Activated CD8-positive, alpha-beta memory T cell treated with anti-CD3 and anti-CD28 coated beads, Interleukin-2, amount 50 U/mL, for 24 hours (primary cell): ENCODE measurements around the gene PIK3IP1.

Experiments used
- DNase-seq: peaks from one replicate; pipeline ENCODE4 v3.0.0-alpha.2; 2020; ENCODE audit errors: extremely low read depth

PIK3IP1 gene

DNA sequence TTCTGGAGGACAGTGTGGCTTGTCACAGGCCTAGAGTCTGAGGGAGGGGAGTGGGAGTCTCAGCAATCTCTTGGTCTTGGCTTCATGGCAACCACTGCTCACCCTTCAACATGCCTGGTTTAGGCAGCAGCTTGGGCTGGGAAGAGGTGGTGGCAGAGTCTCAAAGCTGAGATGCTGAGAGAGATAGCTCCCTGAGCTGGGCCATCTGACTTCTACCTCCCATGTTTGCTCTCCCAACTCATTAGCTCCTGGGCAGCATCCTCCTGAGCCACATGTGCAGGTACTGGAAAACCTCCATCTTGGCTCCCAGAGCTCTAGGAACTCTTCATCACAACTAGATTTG lies 13.0 kb downstream of the PIK3IP1 start:
- DNase-seq, result no peak

DNA sequence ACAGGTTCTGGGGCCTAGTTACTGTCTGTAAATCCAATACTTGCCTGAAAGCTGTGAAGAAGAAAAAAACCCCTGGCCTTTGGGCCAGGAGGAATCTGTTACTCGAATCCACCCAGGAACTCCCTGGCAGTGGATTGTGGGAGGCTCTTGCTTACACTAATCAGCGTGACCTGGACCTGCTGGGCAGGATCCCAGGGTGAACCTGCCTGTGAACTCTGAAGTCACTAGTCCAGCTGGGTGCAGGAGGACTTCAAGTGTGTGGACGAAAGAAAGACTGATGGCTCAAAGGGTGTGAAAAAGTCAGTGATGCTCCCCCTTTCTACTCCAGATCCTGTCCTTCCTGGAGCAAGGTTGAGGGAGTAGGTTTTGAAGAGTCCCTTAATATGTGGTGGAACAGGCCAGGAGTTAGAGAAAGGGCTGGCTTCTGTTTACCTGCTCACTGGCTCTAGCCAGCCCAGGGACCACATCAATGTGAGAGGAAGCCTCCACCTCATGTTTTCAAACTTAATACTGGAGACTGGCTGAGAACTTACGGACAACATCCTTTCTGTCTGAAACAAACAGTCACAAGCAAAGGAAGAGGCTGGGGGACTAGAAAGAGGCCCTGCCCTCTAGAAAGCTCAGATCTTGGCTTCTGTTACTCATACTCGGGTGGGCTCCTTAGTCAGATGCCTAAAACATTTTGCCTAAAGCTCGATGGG lies 13.5 kb downstream of the PIK3IP1 start:
- DNase-seq, result no peak

DNA sequence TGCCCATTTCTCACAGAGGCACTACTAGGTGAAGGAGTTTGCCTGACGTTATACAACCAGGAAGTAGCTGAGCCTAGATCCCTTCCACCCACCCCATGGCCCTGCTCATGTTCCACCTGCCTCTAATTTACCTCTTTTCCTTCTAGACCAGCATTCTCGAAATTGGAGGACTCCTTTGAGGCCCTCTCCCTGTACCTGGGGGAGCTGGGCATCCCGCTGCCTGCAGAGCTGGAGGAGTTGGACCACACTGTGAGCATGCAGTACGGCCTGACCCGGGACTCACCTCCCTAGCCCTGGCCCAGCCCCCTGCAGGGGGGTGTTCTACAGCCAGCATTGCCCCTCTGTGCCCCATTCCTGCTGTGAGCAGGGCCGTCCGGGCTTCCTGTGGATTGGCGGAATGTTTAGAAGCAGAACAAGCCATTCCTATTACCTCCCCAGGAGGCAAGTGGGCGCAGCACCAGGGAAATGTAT lies 14.1 kb downstream of the PIK3IP1 start:
- DNase-seq, result no peak

DNA sequence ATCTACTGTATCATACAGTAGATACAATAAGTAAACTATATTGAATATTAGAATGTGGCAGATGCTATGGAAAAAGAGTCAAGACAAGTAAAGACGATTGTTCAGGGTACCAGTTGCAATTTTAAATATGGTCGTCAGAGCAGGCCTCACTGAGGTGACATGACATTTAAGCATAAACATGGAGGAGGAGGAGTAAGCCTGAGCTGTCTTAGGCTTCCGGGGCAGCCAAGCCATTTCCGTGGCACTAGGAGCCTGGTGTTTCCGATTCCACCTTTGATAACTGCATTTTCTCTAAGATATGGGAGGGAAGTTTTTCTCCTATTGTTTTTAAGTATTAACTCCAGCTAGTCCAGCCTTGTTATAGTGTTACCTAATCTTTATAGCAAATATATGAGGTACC lies 14.5 kb downstream of the PIK3IP1 start:
- no peak for DNase-seq

DNA sequence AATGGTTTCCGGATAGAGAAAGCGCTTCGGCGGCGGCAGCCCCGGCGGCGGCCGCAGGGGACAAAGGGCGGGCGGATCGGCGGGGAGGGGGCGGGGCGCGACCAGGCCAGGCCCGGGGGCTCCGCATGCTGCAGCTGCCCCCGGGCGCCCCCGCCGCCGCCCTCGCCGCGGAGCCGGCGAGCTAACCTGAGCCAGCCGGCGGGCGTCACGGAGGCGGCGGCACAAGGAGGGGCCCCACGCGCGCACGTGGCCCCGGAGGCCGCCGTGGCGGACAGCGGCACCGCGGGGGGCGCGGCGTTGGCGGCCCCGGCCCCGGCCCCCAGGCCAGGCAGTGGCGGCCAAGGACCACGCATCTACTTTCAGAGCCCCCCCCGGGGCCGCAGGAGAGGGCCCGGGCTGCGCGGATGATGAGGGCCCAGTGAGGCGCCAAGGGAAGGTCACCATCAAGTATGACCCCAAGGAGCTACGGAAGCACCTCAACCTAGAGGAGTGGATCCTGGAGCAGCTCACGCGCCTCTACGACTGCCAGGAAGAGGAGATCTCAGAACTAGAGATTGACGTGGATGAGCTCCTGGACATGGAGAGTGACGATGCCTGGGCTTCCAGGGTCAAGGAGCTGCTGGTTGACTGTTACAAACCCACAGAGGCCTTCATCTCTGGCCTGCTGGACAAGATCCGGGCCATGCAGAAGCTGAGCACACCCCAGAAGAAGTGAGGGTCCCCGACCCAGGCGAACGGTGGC lies 15.7 kb downstream of the PIK3IP1 start:
- no peak for DNase-seq

DNA sequence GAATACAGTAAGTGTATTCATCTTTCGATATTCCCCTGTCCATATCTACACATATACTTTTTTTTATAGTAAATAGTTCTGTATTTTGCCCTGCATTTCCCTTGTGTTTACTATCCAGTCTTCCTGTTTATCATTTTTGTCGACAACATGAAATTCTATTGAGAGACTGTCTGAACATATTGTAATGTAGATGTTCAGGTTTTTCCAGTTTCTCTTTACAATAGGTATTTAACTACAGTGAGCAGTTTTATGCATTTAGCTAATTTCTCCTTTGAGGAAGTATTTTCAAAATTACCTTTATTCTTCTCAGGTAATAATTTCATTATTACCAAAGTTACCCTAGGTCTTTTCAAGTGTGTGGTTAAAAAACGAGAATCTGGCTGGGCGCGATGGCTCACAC lies 16.7 kb downstream of the PIK3IP1 start:
- no peak for DNase-seq

DNA sequence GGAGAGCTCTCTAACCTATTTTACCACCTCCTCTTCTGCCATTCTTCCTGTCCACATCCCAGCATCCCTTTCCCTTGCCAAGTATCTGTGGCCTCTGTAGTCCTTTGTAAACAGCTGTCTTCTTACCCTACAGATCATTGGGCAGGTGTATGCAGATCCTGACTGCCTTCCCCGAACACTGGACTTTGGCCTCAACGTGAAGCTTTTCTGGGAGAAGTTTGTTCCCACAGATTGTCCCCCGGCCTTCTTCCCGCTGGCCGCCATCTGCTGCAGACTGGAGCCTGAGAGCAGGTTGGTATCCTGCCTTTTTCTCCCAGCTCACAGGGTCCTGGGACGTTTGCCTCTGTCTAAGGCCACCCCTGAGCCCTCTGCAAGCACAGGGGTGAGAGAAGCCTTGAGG lies 17.3 kb downstream of the PIK3IP1 start:
- DNase-seq, result no peak

DNA sequence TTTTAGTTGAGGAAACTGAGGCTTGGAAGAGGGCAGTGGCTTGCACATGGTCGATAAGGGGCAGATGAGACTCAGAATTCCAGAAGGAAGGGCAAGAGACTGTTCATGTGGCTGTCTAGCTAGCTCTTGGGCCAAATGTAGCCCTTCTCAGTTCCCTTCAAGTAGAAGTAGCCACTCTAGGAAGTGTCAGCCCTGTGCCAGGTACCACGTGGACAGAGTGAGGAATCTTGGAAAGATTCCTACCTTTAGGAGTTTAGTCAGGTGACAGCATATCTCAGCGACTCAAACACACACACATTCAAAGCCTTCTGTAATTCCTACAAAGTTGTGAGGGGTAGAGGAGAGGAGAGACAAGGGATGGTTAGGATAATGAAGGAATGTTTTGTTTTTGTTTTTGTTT lies 18.3 kb downstream of the PIK3IP1 start:
- DNase-seq, result no peak

DNA sequence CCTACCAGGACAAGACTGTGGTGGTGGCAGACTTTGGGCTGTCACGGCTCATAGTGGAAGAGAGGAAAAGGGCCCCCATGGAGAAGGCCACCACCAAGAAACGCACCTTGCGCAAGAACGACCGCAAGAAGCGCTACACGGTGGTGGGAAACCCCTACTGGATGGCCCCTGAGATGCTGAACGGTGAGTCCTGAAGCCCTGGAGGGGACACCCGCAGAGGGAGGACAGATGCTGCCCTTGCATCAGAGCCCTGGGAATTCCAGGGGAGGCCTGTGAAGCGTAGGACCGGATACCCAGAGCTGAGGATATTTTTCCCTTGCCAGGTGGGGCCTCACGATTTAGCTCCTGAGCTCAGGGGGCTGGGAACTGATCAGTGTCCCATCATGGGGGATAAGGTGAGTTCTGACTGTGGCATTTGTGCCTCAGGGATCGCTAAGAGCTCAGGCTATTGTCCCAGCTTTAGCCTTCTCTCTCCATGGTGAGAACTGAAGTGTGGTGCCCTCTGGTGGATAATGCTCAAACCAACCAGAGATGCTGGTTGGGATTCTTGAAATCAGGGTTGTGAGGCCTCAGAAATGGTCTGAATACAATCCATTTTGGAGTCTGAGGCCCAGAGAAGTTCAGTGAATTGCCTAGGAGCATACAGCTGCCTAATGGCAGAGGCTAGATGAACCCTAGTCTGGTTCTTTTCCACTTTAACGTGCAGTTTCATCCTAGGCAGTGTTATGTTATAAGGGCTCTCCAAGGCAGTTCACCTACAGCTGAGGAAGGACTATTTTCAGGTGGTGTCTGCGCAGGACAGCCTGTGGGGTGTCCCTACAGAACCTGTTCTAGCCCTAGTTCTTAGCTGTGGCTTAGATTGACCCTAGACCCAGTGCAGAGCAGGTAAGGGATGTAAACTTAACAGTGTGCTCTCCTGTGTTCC lies 19.5 kb downstream of the PIK3IP1 start:
- no peak for DNase-seq

DNA sequence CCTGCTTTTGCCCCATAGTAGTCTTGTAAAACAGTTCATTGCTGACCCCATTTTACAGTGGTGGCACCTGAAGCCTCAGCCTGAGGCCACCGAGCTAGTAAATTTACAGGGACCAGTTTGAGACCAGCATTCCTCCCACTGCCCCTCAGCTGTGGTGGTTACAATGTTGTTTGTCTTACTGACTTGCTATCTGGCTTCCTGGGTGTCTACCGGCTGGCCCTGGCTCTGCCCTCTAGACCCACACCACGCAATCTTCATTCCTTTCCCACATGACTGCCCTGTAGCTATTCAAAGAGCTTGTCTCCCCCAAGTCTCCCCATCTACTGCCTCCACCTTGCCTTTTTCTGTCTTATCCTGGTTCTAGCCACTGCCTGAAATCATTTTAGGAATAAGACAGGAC lies 20.8 kb downstream of the PIK3IP1 start:
- no peak for DNase-seq

DNA sequence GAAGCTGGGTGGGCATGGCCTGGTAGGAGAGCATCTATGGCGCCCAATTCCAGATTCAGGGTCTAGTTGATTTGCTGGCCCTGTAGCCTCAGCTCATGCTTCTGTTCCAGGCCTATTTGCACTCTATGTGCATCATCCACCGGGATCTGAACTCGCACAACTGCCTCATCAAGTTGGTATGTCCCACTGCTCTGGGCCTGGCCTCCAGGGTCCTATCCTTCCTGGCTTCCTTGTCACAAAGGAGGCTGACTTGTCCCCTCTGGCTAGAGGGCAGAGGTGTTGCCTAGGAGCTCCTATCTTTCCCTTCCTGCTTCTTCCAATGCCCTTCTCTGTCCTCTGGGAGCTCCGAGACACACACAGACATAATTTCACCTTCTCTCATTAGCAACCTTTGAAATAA lies 21.3 kb downstream of the PIK3IP1 start:
- no peak for DNase-seq

DNA sequence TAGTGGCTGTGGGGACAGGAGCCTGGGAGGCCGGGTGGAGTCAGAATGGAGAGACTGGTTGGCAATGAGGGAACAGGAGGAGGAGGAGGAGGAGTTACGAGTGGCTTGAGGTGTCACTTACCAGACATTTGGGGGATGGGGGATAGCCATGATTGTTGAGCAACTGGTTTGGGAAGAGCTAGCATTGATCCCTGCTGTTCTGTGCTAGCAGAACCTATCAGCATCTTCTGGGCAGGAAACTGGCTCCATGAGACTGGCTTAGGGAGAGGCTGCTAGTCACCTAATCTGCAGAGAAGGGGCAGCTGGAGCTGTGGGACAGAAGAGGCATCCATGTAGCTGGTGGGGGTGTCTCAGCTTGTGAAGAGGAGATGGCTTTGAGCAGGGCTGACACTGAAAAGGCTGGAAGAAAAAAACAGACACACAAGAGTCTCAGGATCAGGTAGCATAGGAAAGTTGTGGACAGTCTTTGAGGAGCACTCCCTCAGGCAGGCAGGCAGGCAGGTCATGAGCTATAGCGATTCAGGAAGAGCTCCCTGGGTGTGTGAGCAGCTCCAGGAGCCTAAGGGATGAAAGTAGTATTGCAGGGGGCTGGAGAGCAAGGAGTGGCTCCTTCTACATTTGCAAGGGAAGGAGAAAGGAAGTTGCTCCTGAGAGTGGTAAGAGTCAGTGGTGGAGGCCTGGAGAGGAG lies 22.3 kb downstream of the PIK3IP1 start:
- DNase-seq, result no peak

DNA sequence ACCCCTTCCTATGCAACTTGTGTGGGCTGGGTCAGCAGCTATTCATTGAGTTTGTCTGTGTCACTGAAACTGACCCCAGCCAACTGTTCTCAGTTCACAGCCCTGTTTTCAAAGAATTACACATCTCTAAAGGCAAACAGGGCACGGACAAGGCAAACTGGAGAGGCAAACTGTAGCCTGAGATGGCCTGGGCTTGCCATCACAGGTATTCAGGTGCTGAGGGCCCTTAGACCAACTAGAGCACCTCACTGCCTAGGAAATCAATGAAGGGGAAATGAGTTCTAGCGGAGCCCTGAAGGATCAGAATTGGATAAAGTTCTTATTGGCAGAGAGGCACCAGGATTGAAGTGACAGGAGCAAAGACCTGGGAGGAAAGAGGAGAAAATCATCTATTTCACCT lies 24.0 kb downstream of the PIK3IP1 start:
- DNase-seq, result no peak

DNA sequence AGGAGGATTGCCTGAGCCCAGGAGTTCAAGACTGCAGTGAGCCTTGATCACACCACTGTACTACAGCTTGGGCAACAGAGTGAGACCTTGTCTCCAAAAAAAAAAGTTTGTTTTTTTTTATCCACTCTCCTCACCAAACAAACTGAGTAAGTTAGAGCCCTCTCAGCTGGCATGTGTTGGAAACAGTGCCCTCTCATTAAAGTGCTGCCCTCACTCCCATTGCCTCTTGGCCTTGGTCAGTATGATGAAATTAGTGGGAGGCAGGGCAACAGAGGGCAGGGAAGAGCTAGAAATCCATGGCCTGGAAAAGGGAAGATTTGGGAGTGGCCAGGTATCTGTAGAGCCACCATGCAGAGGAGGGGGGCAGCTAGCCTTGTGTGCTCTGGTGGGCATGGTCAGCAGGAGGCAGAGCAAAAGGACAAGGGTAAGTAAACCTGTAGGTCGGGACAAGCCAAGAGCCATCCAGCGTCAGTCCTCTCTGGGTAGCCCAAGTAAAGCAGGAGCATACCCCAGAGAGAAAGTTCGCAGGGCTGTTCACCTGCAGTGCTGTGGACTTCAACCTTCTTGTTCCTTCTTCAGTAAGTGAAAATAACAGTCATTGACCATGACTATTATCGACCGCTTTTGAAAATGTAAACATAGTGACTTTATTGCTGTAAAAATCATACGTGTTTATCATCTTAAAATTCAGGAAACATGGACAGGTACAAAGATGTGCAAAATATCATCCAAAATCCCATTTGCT lies 28.2 kb downstream of the PIK3IP1 start:
- no peak for DNase-seq

DNA sequence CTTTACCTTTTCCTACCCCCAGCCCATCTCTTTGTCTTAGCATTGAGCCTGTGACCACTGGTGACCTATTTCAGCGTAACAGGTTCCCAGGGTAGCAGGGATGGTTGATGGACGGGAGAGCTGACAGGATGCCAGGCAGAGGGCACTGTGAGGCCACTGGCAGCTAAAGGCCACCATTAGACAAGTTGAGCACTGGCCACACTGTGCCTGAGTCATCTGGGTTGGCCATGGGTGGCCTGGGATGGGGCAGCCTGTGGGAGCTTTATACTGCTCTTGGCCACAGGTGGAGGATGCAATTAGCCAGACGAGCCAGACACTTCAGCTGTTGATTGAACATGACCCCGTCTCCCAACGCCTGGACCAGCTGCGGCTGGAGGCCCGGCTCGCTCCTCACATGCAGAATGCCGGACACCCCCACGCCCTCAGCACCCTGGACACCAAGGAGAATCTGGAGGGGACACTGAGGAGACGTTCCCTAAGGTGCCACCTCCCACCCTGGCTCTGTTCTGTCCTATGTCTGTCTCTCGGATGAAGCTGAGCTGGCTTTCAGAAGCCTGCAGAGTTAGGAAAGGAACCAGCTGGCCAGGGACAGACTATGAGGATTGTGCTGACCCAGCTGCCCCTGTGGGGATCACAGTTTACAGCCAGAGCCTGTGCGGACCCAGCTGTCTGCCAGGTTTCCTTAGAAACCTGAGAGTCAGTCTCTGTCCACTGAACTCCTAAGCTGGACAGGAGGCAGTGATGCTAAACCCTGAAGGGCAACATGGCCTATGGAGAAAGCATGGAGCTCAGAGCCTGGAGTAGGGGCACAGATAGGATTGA lies 29.8 kb downstream of the PIK3IP1 start:
- DNase-seq, result no peak

DNA sequence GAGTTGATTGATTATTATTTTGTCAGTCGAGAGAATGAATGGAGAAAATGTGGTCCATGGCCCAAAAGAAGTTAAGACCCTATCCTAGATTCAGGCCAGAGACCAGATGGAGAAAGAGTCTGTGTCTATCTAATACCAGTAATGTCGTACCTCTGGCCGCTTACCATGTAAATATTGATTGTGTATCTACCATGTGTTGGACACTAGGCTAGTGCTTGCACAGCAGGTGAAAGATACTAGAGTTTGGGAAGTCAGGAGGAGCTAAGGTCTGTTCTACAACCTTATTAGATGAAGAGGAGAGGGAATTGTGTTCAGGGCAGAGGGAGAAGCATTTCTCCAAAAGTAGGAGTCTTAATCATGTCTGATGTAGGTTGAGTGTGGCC lies 31.8 kb downstream of the PIK3IP1 start:
- DNase-seq, result no peak

DNA sequence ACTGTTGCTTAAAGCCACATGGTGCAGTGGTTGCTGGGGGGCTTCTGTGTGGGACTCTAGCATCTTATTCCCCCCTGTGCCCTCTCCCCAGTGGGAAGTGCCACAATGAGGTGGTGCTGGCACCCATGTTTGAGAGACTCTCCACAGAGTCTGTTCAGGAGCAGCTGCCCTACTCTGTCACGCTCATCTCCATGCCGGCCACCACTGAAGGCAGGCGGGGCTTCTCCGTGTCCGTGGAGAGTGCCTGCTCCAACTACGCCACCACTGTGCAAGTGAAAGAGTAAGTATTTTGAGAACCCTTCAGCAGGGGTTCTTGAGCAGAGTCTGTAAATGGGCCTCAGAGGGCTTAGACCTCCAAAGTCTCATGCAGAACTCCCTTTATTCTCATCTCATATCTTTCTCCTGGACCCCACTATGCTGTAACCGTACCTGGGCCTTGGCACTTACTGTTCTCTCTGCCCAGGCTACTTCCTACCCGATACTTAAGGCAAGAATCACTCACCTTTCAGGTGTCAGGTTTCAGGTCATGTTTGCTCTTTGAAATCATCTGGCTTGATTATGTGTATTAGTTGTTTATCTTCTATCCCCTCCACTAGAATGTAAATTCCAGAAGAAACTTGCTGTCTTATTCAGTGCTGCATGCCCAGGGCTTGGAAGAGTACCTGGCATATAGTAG lies 32.4 kb downstream of the PIK3IP1 start:
- DNase-seq, result no peak

DNA sequence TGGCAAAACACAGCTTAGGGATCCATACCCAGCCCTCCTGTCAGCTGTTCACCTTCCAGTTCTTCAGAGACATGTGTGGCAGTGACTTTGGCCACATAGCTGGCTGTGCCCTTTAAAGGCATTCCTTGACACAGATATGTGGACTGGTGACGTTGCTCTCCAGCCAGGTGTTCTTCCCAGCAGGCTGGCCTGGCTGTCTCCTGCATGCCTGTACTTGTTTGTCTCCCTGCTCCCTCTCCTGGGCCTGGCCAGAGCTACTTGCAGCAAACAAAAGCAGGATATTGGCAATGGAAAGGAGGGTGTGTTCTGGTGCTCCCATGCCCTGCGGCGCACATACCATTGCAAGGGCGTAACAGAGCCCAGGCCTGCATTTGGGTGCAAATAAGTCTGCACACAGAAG lies 38.3 kb downstream of the PIK3IP1 start:
- DNase-seq, result no peak

DNA sequence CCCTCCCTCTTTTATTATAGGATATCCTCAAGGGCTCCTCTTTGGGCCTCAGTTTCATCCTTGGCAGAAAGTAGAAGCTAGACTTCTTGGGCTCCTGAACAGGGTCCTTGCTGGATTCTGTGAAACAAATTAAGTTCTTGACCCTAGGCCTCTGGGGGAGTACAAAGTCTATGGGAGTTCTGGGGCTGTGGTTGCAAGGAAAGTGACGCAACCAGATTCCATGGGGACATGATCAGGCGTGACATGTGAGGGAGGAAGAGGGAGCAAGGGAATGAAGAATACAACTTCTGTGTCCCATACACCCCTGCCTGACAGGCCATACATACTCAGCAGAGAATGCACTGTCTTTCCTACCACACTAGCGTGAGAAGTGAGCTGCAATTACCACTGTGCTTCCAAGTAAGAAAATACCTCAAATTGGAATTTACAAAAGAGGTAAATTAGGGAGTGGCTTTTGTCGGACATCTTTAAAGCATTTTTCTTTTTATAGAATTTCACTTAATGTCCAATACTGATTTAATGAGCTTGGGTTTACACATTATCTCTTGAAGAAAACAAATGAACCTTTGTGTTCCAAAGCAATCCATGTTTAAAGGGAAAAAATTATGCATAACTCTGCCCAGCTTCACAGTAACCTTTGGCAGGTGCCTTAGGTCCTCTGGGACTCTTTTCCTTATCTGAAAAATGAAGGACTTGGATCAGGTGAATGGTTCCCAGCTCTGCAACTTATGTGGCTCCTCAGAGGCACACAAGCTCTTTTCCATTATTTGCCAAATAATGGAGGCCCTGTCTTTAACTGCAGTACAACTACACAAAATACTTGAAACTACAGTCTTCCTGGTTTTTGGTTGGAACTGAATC lies 41.3 kb downstream of the PIK3IP1 start:
- DNase-seq, result no peak
